ENCODE data around the gene LYPD5.

The LYPD5 gene

DNA sequence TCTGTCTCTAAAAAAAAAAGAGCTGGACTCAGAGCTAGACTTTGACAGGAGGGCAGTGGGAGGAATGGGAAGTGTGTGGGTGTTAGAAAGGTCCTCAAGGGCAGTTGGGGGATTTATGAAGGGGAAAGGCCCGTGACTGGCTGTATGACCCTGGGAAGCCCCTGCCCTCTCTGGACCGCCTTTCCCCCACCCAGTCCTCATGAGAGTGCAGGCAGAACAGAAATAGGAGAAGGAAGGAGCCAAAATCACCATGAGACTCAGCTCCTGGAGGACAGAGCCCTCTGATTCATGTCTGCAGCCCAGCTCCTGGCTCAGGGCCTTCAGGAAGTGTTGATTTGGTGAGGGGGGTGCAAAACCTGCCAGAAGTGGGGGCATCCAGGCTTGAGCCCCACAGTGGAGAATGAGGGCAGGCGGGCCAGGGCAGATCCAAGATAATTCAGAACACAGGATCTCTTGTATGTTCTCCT is 38.7 kb downstream of the LYPD5 start:
- no peak for DNase-seq (ENCODE audit: low read depth, low spot score)
- ChIA-PET POLR2A (interaction anchor here (0.6 to 1.4 kb wide), 5 partner anchors 9 to 96 kb away, joined by 3 to 6 read pairs (median 4); partner anchors contain the start of gene SMG9), CTCF (interaction anchor here (0.8 to 16.5 kb wide), 6 partner anchors 8 to 169 kb away, joined by 3 to 203 read pairs (median 16); partner anchors contain the start of gene SMG9)
- TF ChIP-seq, protein P1, sequence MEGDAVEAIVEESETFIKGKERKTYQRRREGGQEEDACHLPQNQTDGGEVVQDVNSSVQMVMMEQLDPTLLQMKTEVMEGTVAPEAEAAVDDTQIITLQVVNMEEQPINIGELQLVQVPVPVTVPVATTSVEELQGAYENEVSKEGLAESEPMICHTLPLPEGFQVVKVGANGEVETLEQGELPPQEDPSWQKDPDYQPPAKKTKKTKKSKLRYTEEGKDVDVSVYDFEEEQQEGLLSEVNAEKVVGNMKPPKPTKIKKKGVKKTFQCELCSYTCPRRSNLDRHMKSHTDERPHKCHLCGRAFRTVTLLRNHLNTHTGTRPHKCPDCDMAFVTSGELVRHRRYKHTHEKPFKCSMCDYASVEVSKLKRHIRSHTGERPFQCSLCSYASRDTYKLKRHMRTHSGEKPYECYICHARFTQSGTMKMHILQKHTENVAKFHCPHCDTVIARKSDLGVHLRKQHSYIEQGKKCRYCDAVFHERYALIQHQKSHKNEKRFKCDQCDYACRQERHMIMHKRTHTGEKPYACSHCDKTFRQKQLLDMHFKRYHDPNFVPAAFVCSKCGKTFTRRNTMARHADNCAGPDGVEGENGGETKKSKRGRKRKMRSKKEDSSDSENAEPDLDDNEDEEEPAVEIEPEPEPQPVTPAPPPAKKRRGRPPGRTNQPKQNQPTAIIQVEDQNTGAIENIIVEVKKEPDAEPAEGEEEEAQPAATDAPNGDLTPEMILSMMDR (IDR thresholded peaks at IDR 0.05; ENCODE audit: insufficient read depth, low read length, missing control alignments): no peak
- no peak overlapping the region for H3K4me3 ChIP-seq (ENCODE audit: low read depth, low read length)

DNA sequence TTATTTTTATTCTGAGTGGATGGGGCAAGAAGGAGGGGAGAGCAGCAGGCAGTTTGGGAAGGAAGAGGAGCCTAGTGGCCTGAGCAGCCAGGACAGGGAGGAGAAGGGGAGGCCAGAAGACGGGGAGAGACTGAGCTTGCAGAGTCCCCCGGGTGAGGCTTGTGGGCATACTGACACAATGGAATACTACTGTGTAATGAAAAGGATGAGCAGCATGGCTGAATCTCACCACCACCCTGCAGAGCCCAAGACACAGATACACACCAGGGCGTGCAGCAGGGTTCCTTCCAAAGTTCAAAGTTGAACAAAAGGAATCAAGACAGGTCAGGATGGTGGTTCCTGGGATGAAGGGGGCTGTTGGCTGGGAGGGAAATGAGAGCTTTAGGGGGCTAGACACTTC is 39.4 kb downstream of the LYPD5 start:
- ChIA-PET POLR2A (interaction anchor here (0.9 to 1.4 kb wide), 2 partner anchors 8 to 94 kb away, joined by 3 to 4 read pairs; partner anchors contain the start of gene SMG9), CTCF (interaction anchor here (0.9 to 16.5 kb wide), 6 partner anchors 10 to 168 kb away, joined by 3 to 203 read pairs (median 16); no protein-coding TSS in a partner anchor)
- H3K4me3 ChIP-seq (ENCODE audit: low read depth, low read length): no peak overlapping the region
- TF ChIP-seq, protein P1 (IDR thresholded peaks at IDR 0.05; ENCODE audit: insufficient read depth, low read length, missing control alignments): no peak
- DNase-seq (ENCODE audit: low read depth, low spot score): no peak

DNA sequence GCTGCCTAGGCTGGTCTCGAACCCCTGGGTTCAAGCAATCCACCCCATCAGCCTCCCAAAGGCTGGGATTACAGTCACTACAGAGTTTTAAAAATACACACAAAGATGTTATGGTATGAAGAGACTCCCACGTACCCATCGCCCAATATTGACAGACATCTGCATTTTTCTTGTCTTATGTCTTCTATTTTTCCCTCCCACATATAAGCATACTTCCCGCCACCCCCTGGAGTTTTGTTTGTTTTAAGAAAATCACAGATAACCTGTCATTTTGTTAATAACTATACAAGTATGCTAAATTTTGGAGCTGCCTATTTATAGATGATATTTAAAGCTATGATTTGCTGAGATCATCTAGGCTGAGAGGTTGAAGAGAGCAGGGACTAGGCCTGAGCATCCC is 41.3 kb downstream of the LYPD5 start:
- TF ChIP-seq, protein P1 (IDR thresholded peaks at IDR 0.05; ENCODE audit: insufficient read depth, low read length, missing control alignments): no peak
- no peak for DNase-seq (ENCODE audit: low read depth, low spot score)
- CTCF ChIA-PET: interaction anchor here (1.4 to 16.5 kb wide), 7 partner anchors 7 to 166 kb away, joined by 4 to 203 read pairs (median 8); partner anchors contain the start of gene KCNN4
- H3K4me3 ChIP-seq (ENCODE audit: low read depth, low read length): no peak overlapping the region
- POLR2A ChIA-PET: no interaction called here

DNA sequence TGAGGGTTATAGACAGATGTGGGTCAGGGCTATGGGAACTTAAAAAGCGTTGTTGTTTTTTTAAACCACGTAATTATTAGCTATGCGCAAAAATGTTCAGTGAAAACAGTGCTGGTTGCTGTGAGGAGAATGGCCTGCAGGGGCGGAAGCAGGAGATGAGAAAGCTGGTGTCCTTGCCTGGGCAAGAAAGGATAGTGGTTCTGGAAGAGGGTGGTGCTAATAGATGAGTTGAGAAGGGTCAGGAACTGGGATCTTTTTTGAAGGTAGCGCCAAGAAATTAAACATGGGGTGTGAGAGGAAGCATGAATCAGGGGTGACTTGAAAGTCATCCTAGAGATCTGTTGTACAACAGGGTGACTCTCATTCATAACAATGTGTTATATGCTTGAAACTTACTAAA is 42.7 kb downstream of the LYPD5 start:
- ChIA-PET POLR2A (interaction anchor here (1.0 kb wide), 1 partner anchor 91 kb away, joined by 3 read pairs; no protein-coding TSS in a partner anchor), CTCF (interaction anchor here (1.1 to 16.5 kb wide), 8 partner anchors 9 to 91 kb away, joined by 3 to 203 read pairs (median 6); partner anchors contain the start of gene KCNN4)
- TF ChIP-seq, protein P1 (IDR thresholded peaks at IDR 0.05; ENCODE audit: insufficient read depth, low read length, missing control alignments): peak; percentile 60
- DNase-seq (ENCODE audit: low read depth, low spot score): no peak
- H3K4me3 ChIP-seq (ENCODE audit: low read depth, low read length): no peak overlapping the region

DNA sequence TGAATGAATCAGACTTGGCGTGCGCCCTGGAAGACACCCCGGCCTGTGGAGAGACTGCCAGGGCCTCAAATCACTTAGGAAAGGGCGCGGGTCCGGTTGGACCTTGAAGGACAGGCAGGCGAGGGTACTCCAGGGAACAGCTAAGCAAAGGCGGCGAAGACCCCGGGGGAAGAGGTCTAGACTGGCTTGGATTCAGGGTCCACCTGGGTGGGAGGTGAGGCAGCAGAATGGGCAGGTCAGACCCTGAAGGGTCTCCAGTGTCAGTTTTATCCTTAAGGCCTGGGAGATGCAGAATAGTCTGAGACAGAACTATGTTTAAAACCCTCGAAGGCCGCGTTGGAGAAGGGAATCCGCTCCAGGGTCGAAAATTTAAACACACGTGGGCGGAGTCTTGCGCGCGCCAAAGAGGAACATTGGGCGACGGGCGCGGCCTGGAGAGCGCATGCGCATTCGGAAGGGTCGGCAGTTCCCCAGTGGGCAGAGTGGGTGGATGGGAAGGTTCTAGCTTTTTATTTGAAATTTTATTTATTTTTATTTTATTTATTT is 46.9 kb downstream of the LYPD5 start:
- no peak for DNase-seq (ENCODE audit: low read depth, low spot score)

More for the DNA sequence above, 46.9 kb downstream of the LYPD5 start:
- H3K4me3 ChIP-seq (ENCODE audit: low read depth, low read length): peak overlapping the region; percentile 90
- POLR2A ChIA-PET: interaction anchor here (0.6 to 1.9 kb wide), 11 partner anchors 8 to 222 kb away, joined by 3 to 9 read pairs (median 4); partner anchors contain the start of genes PLAUR and ZNF575
- TF ChIP-seq, protein P1 (IDR thresholded peaks at IDR 0.05; ENCODE audit: insufficient read depth, low read length, missing control alignments): no peak
- CTCF ChIA-PET: interaction anchor here (1.1 to 16.5 kb wide), 5 partner anchors 8 to 54 kb away, joined by 3 to 203 read pairs (median 6); no protein-coding TSS in a partner anchor
